HG03039 (cell line): ENCODE measurements around the gene THBS2.

Source experiments
- ATAC-seq: cut with Tn5 transposase; IDR thresholded peaks from one replicate; pipeline ENCODE4 v1.9.1; 2021; ENCODE audit warnings: mild to moderate bottlenecking, moderate library complexity; ENCODE audit not compliant: unreplicated experiment

Gene THBS2

GRCh38 chr6:169251371-169251802 lies 2.3 kb downstream of the THBS2 start:
- no peak for ATAC-seq

GRCh38 chr6:169250660-169251059 lies 3.0 kb downstream of the THBS2 start:
- ATAC-seq, result no peak

GRCh38 chr6:169249057-169249456 lies 4.6 kb downstream of the THBS2 start:
- no peak for ATAC-seq

GRCh38 chr6:169248521-169248971 lies 5.1 kb downstream of the THBS2 start:
- no peak for ATAC-seq

GRCh38 chr6:169247991-169248390 lies 5.7 kb downstream of the THBS2 start:
- no peak for ATAC-seq

GRCh38 chr6:169247419-169247818 lies 6.2 kb downstream of the THBS2 start:
- ATAC-seq, result no peak

GRCh38 chr6:169246445-169246844 lies 7.2 kb downstream of the THBS2 start:
- no peak for ATAC-seq

GRCh38 chr6:169244684-169245383 lies 8.8 kb downstream of the THBS2 start:
- ATAC-seq, result no peak

- ATAC-seq, result no peak
Observed at GRCh38 chr6:169243661-169244060, 10.0 kb downstream of the THBS2 start.

GRCh38 chr6:169243186-169243585 lies 10.5 kb downstream of the THBS2 start:
- ATAC-seq, result no peak

- no peak for ATAC-seq
Observed at GRCh38 chr6:169241688-169242350, 11.8 kb downstream of the THBS2 start.

- ATAC-seq, result no peak
Observed at GRCh38 chr6:169240591-169241390, 12.9 kb downstream of the THBS2 start.

GRCh38 chr6:169240125-169240524 lies 13.5 kb downstream of the THBS2 start:
- ATAC-seq, result no peak

- ATAC-seq, result no peak
Observed at GRCh38 chr6:169239181-169239580, 14.5 kb downstream of the THBS2 start.

- no peak for ATAC-seq
Observed at GRCh38 chr6:169238766-169239165, 14.9 kb downstream of the THBS2 start.

GRCh38 chr6:169237496-169238134 lies 16.0 kb downstream of the THBS2 start:
- no peak for ATAC-seq

GRCh38 chr6:169236988-169237387 lies 16.7 kb downstream of the THBS2 start:
- no peak for ATAC-seq

- no peak for ATAC-seq
Observed at GRCh38 chr6:169236545-169236944, 17.1 kb downstream of the THBS2 start.

- no peak for ATAC-seq
Observed at GRCh38 chr6:169235286-169235685, 18.4 kb downstream of the THBS2 start.

GRCh38 chr6:169234634-169235033 lies 19.0 kb downstream of the THBS2 start:
- ATAC-seq, result no peak

- no peak for ATAC-seq
Observed at GRCh38 chr6:169233832-169234231, 19.8 kb downstream of the THBS2 start.
